22Rv1 (cell line): Measurements from ENCODE around the gene SLC6A9.

Experiments
- H3K27ac ChIP-seq: fragments of 450-650 bp; 2 replicates; pipeline ENCODE4 v1.5.1; 2017
- CTCF ChIP-seq: fragments of 450-650 bp; IDR thresholded peaks from 2 replicates; pipeline ENCODE4 v1.5.1; 2017; ENCODE audit warnings: mild to moderate bottlenecking
- ZFX ChIP-seq: fragments of 450-650 bp; IDR thresholded peaks from 2 replicates; pipeline ENCODE4 v1.6.1; 2017; ENCODE audit warnings: antibody characterized with exemption, borderline replicate concordance

Gene SLC6A9

GRCh38 chr1:43947874-43948437 is 83.3 kb downstream of the SLC6A9 start:
- TF ChIP-seq CTCF (no peak), ZFX (no peak)
- 0 out of 2 replicates have a peak overlapping the region, but pooled peaks have one; percentile 78 for H3K27ac ChIP-seq

GRCh38 chr1:43947061-43947873 is 84.0 kb downstream of the SLC6A9 start:
- H3K27ac ChIP-seq = peak overlapping the region; percentile 78
- no peak for TF ChIP-seq CTCF
- TF ChIP-seq ZFX = no peak
